ENCODE data around the gene LRBA. TPM values are rescaled to one million over a fixed set of nuclear protein-coding genes. Genes with fewer than 3 reads are reported as not detected.

LRBA gene
- polyA plus RNA-seq, 1 of the 3 experiments (the other 2 are of a cell fraction), result 11.4 TPM

DNA sequence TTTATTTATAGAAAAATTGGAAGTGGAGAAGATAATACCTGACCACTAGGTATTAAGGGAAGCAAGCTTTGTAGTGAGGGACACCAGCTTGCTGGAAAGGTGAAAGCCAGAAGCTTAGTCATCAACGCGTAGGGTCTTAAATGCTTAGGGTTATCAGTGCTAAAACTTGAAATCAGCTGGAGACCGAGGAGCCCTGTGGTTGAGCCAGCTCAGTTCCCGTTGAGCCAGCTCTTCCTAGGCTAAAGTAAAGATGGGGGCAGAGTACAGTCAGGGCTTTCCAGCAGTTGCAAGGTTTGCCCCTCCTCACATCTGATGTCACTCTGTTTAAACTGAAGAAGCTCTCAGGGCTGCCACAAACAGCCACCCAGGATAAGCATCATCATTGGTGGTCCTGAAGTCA, 696.1 kb downstream of the LRBA start:
- TF ChIP-seq, protein P1, sequence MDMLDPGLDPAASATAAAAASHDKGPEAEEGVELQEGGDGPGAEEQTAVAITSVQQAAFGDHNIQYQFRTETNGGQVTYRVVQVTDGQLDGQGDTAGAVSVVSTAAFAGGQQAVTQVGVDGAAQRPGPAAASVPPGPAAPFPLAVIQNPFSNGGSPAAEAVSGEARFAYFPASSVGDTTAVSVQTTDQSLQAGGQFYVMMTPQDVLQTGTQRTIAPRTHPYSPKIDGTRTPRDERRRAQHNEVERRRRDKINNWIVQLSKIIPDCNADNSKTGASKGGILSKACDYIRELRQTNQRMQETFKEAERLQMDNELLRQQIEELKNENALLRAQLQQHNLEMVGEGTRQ (IDR thresholded peaks at IDR 0.05; ENCODE audit: borderline replicate concordance, low read depth, low read length), result no peak
- no peak for TF ChIP-seq JUND (IDR thresholded peaks at IDR 0.05)
- no peak for TF ChIP-seq YY1 (IDR thresholded peaks at IDR 0.05; ENCODE audit: low read depth)
- TF ChIP-seq, protein P2, sequence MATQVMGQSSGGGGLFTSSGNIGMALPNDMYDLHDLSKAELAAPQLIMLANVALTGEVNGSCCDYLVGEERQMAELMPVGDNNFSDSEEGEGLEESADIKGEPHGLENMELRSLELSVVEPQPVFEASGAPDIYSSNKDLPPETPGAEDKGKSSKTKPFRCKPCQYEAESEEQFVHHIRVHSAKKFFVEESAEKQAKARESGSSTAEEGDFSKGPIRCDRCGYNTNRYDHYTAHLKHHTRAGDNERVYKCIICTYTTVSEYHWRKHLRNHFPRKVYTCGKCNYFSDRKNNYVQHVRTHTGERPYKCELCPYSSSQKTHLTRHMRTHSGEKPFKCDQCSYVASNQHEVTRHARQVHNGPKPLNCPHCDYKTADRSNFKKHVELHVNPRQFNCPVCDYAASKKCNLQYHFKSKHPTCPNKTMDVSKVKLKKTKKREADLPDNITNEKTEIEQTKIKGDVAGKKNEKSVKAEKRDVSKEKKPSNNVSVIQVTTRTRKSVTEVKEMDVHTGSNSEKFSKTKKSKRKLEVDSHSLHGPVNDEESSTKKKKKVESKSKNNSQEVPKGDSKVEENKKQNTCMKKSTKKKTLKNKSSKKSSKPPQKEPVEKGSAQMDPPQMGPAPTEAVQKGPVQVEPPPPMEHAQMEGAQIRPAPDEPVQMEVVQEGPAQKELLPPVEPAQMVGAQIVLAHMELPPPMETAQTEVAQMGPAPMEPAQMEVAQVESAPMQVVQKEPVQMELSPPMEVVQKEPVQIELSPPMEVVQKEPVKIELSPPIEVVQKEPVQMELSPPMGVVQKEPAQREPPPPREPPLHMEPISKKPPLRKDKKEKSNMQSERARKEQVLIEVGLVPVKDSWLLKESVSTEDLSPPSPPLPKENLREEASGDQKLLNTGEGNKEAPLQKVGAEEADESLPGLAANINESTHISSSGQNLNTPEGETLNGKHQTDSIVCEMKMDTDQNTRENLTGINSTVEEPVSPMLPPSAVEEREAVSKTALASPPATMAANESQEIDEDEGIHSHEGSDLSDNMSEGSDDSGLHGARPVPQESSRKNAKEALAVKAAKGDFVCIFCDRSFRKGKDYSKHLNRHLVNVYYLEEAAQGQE (IDR thresholded peaks at IDR 0.05; ENCODE audit: low read depth, low read length), result no peak
- TF ChIP-seq RFX5 (IDR thresholded peaks at IDR 0.05; ENCODE audit: low read length), result no peak
- TF ChIP-seq FOSL2 (IDR thresholded peaks at IDR 0.05; ENCODE audit: borderline replicate concordance, low read depth), result no peak
- no peak for TF ChIP-seq FOXJ3 (CRISPR knock-in tag; IDR thresholded peaks at IDR 0.05)
- no peak for TF ChIP-seq ELF1 (IDR thresholded peaks at IDR 0.05)
- TF ChIP-seq MEF2A (IDR thresholded peaks at IDR 0.05; ENCODE audit: borderline replicate concordance, low read depth), result no peak
- TF ChIP-seq RCOR1 (IDR thresholded peaks at IDR 0.05; ENCODE audit: low read length), result no peak
- no peak for TF ChIP-seq SMC3 (IDR thresholded peaks at IDR 0.05; ENCODE audit: low read depth, low read length)
- TF ChIP-seq FOXM1 (IDR thresholded peaks at IDR 0.05; ENCODE audit: low read depth), result no peak
- no peak for TF ChIP-seq SIN3A (IDR thresholded peaks at IDR 0.05; ENCODE audit: borderline replicate concordance, low read depth, low read length)
- no peak for DNase-seq
- Histone ChIP-seq H3K27me3 (ENCODE audit: insufficient read depth) (no peaks in the 10 kb centered on the region), H3F3A (replicated peaks; ENCODE audit: insufficient read depth) (peaks cover 4% of the 10 kb centered on the region), H3K4me3 (ENCODE audit: low read depth in 2 of 2, low read length in 1 of 2) (no peak overlapping the region), H3K36me3 (replicated peaks in 1 of 2; ENCODE audit: control insufficient read depth in 1 of 2, insufficient read depth in 2 of 2, low read length in 1 of 2) (no peaks in the 10 kb centered on the region), H3K9me3 (no peaks in the 10 kb centered on the region), H4K20me1 (ENCODE audit: insufficient read depth) (no peaks in the 10 kb centered on the region), H3K9me2 (no peaks in the 10 kb centered on the region), H3K9ac (no peak overlapping the region), H3K27ac (ENCODE audit: low read depth in 2 of 2, low read length in 1 of 2) (no peak overlapping the region), H3K79me2 (ENCODE audit: insufficient read depth) (no peaks in the 10 kb centered on the region), H3K4me2 (no peak overlapping the region), H2AFZ (ENCODE audit: low read depth) (no peak overlapping the region), H3K4me1 (ENCODE audit: control insufficient read depth in 1 of 2, insufficient read depth in 2 of 2, low read depth in 1 of 2, low read length in 1 of 2) (peaks cover 6 to 32% of the 10 kb centered on the region in 2 experiments; a peak in 3 of 4 replicates)
- POLR2A ChIA-PET, result no interaction called here
- 98% methylated on average over 4 of the region's 4 CpGs for WGBS (ENCODE audit: low lambda C conversion rate)
- CTCF ChIA-PET, result interaction anchor here (0.7 to 1.4 kb wide), 2 partner anchors 38 to 548 kb away, joined by 3 to 4 read pairs; no protein-coding TSS in a partner anchor

DNA sequence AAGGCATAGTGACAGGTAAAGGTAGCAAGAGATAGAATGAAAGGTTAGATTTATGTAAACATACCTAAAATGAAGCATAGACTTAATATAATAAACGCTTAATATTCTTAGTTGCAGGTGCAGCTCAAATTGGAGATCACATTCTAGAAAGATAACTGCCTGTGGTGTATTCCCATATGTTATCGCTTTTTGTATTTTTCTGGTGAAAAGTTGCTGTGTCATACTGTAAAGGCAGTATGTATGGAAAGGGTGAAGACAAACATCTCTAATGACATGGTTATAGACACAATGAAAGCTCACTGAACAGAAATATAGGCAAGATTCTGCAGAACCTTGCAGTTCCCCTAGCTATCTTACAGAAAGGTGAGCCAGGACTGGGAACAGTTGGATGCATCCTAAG, 696.6 kb downstream of the LRBA start:
- ChIA-PET POLR2A (no interaction called here), CTCF (interaction anchor here (0.7 to 1.4 kb wide), 2 partner anchors 38 to 548 kb away, joined by 3 to 4 read pairs; no protein-coding TSS in a partner anchor)
- Histone ChIP-seq H3K27me3 (ENCODE audit: insufficient read depth) (no peaks in the 10 kb centered on the region), H3K4me1 (ENCODE audit: control insufficient read depth in 1 of 2, insufficient read depth in 2 of 2, low read depth in 1 of 2, low read length in 1 of 2) (peaks cover 6 to 28% of the 10 kb centered on the region in 2 experiments; a peak in 3 of 4 replicates), H3K9me3 (no peaks in the 10 kb centered on the region), H2AFZ (ENCODE audit: low read depth) (no peak overlapping the region), H3K9ac (no peak overlapping the region), H4K20me1 (ENCODE audit: insufficient read depth) (no peaks in the 10 kb centered on the region), H3K27ac (ENCODE audit: low read depth in 2 of 2, low read length in 1 of 2) (no peak overlapping the region), H3K4me3 (ENCODE audit: low read depth in 2 of 2, low read length in 1 of 2) (no peak overlapping the region), H3K9me2 (no peaks in the 10 kb centered on the region), H3F3A (replicated peaks; ENCODE audit: insufficient read depth) (peaks cover 4% of the 10 kb centered on the region), H3K4me2 (no peak overlapping the region), H3K79me2 (ENCODE audit: insufficient read depth) (no peaks in the 10 kb centered on the region), H3K36me3 (replicated peaks in 1 of 2; ENCODE audit: control insufficient read depth in 1 of 2, insufficient read depth in 2 of 2, low read length in 1 of 2) (no peaks in the 10 kb centered on the region)
- TF ChIP-seq SIN3A (IDR thresholded peaks at IDR 0.05; ENCODE audit: borderline replicate concordance, low read depth, low read length) (no peak), YY1 (IDR thresholded peaks at IDR 0.05; ENCODE audit: low read depth) (no peak), SMC3 (IDR thresholded peaks at IDR 0.05; ENCODE audit: low read depth, low read length) (no peak)
- TF ChIP-seq, protein P3, sequence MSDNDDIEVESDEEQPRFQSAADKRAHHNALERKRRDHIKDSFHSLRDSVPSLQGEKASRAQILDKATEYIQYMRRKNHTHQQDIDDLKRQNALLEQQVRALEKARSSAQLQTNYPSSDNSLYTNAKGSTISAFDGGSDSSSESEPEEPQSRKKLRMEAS (IDR thresholded peaks at IDR 0.05; ENCODE audit: low read depth), result no peak
- TF ChIP-seq, protein P4, sequence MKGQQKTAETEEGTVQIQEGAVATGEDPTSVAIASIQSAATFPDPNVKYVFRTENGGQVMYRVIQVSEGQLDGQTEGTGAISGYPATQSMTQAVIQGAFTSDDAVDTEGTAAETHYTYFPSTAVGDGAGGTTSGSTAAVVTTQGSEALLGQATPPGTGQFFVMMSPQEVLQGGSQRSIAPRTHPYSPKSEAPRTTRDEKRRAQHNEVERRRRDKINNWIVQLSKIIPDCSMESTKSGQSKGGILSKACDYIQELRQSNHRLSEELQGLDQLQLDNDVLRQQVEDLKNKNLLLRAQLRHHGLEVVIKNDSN (IDR thresholded peaks at IDR 0.05; ENCODE audit: borderline replicate concordance, low read depth), result no peak
- DNase-seq, result no peak
- WGBS (ENCODE audit: low lambda C conversion rate), result 50% methylated on average over 2 of the region's 2 CpGs

Data from SK-N-SH (cell line).